HUES48 (cell line): ENCODE data around the gene TMEM255B.
"Not testable (repeated sequence)": the region's sequence is repeated elsewhere in the genome, so short reads cannot be mapped to it uniquely, and the experiment has no call there.

Experiments
- H3K27ac ChIP-seq: one replicate; pipeline ENCODE4 v1.7.0; 2013; ENCODE audit warnings: low read depth, low read length, inconsistent platforms
- H3K27me3 ChIP-seq: 2 replicates; pipeline ENCODE4 v1.6.1; 2013; ENCODE audit warnings: mild to moderate bottlenecking, low read length; ENCODE audit not compliant: control insufficient read depth, insufficient read depth
- H3K36me3 ChIP-seq: 2 replicates; pipeline ENCODE4 v1.6.1; 2013; ENCODE audit warnings: low read length; ENCODE audit not compliant: control insufficient read depth, insufficient read depth
- H3K4me1 ChIP-seq: 2 replicates; pipeline ENCODE4 v1.6.1; 2013; ENCODE audit warnings: mild to moderate bottlenecking, low read length; ENCODE audit not compliant: control insufficient read depth, insufficient read depth
- H3K4me3 ChIP-seq: 2 replicates; pipeline ENCODE4 v1.5.1; 2013; ENCODE audit warnings: mild to moderate bottlenecking, low read depth, low read length
- H3K9ac ChIP-seq: 2 replicates; pipeline ENCODE4 v1.6.1; 2013; ENCODE audit warnings: mild to moderate bottlenecking, low read depth, low read length, moderate library complexity
- H3K9me3 ChIP-seq: 2 replicates; pipeline ENCODE4 v1.6.1; 2013; ENCODE audit warnings: low read length; ENCODE audit not compliant: control insufficient read depth, insufficient read depth

The TMEM255B gene

GRCh38 chr13:113822956-113823744, 64.1 kb downstream of the TMEM255B start:
- Histone ChIP-seq H3K36me3 (peaks cover 16% of the 10 kb centered on the region; the same call in 1 of the 2 replicates), H3K4me3 (no peak overlapping the region), H3K9ac (no peak overlapping the region), H3K4me1 (no peaks in the 10 kb centered on the region), H3K27me3 (no peaks in the 10 kb centered on the region), H3K9me3 (no peaks in the 10 kb centered on the region), H3K27ac (no peak overlapping the region)

- H3K27ac ChIP-seq = no peak overlapping the region
Measured at GRCh38 chr13:113823771-113824170, 64.7 kb downstream of the TMEM255B start.

GRCh38 chr13:113825841-113826240, 66.8 kb downstream of the TMEM255B start:
- Histone ChIP-seq H3K27me3 (no peaks in the 10 kb centered on the region), H3K27ac (no peak overlapping the region), H3K4me3 (no peak overlapping the region), H3K9me3 (no peaks in the 10 kb centered on the region), H3K36me3 (peaks cover 16% of the 10 kb centered on the region; the same call in 1 of the 2 replicates), H3K4me1 (no peaks in the 10 kb centered on the region), H3K9ac (no peak overlapping the region)

More at GRCh38 chr13:113823771-113824170, 64.7 kb downstream of the TMEM255B start:
- no peaks in the 10 kb centered on the region for H3K27me3 ChIP-seq
- H3K9ac ChIP-seq = no peak overlapping the region
- H3K36me3 ChIP-seq = peaks cover 16% of the 10 kb centered on the region; the same call in 1 of the 2 replicates
- H3K9me3 ChIP-seq = no peaks in the 10 kb centered on the region
- H3K4me1 ChIP-seq = no peaks in the 10 kb centered on the region
- no peak overlapping the region for H3K4me3 ChIP-seq

- H3K4me3 ChIP-seq, H3K27me3 ChIP-seq, H3K27ac ChIP-seq, H3K9ac ChIP-seq, H3K9me3 ChIP-seq, H3K4me1 ChIP-seq: not testable (repeated sequence)
- H3K36me3 ChIP-seq = peaks cover 16% of the 10 kb centered on the region; the same call in 1 of the 2 replicates
Measured at GRCh38 chr13:113826446-113826845, 67.4 kb downstream of the TMEM255B start.

GRCh38 chr13:113827021-113827420, 68.0 kb downstream of the TMEM255B start:
- no peak overlapping the region for H3K4me3 ChIP-seq
- peaks cover 16% of the 10 kb centered on the region; the same call in 1 of the 2 replicates for H3K36me3 ChIP-seq
- H3K27ac ChIP-seq = no peak overlapping the region
- no peaks in the 10 kb centered on the region for H3K9me3 ChIP-seq
- no peaks in the 10 kb centered on the region for H3K4me1 ChIP-seq
- no peaks in the 10 kb centered on the region for H3K27me3 ChIP-seq
- no peak overlapping the region for H3K9ac ChIP-seq

GRCh38 chr13:113828282-113828825, 69.3 kb downstream of the TMEM255B start:
- Histone ChIP-seq H3K4me1 (no peaks in the 10 kb centered on the region), H3K27ac (no peak overlapping the region), H3K36me3 (peaks cover 11% of the 10 kb centered on the region), H3K9me3 (no peaks in the 10 kb centered on the region), H3K9ac (no peak overlapping the region), H3K27me3 (no peaks in the 10 kb centered on the region), H3K4me3 (no peak overlapping the region)

GRCh38 chr13:113830426-113830950, 71.5 kb downstream of the TMEM255B start:
- H3K27ac ChIP-seq, H3K27me3 ChIP-seq: not testable (repeated sequence)
- peaks cover 24% of the 10 kb centered on the region for H3K36me3 ChIP-seq

GRCh38 chr13:113831061-113831460, 72.0 kb downstream of the TMEM255B start:
- no peak overlapping the region for H3K27ac ChIP-seq
- peaks cover 24% of the 10 kb centered on the region for H3K36me3 ChIP-seq
- no peak overlapping the region for H3K9ac ChIP-seq
- no peaks in the 10 kb centered on the region for H3K27me3 ChIP-seq
- no peaks in the 10 kb centered on the region for H3K4me1 ChIP-seq
- no peak overlapping the region for H3K4me3 ChIP-seq
- no peaks in the 10 kb centered on the region for H3K9me3 ChIP-seq

More at GRCh38 chr13:113830426-113830950, 71.5 kb downstream of the TMEM255B start:
- H3K9ac ChIP-seq, H3K9me3 ChIP-seq, H3K4me1 ChIP-seq, H3K4me3 ChIP-seq: not testable (repeated sequence)

GRCh38 chr13:113832205-113832604, 73.2 kb downstream of the TMEM255B start:
- no peak overlapping the region for H3K4me3 ChIP-seq
- H3K9me3 ChIP-seq = no peaks in the 10 kb centered on the region
- no peaks in the 10 kb centered on the region for H3K27me3 ChIP-seq
- no peak overlapping the region for H3K27ac ChIP-seq
- H3K36me3 ChIP-seq = peaks cover 22% of the 10 kb centered on the region
- no peaks in the 10 kb centered on the region for H3K4me1 ChIP-seq
- H3K9ac ChIP-seq = no peak overlapping the region

- Histone ChIP-seq H3K27me3 (no peaks in the 10 kb centered on the region), H3K9me3 (no peaks in the 10 kb centered on the region), H3K36me3 (peaks cover 19% of the 10 kb centered on the region), H3K4me1 (no peaks in the 10 kb centered on the region), H3K4me3 (no peak overlapping the region), H3K9ac (no peak overlapping the region), H3K27ac (no peak overlapping the region)
Measured at GRCh38 chr13:113832631-113833030, 73.6 kb downstream of the TMEM255B start.
